NOMO-1 (cell line): ENCODE measurements around the gene TNFSF9.
"Not testable (repeated sequence)": the region's sequence is repeated elsewhere in the genome, so short reads cannot be mapped to it uniquely, and the experiment has no call there.

Experiments used
- DNase-seq, 2 experiments: peaks; one replicate each; lab custom pipeline; 2025; ENCODE audit not compliant: unreplicated experiment in 2 of 2; lab: John Stamatoyannopoulos, UW

Gene TNFSF9

GRCh38 chr19:6570764-6571163 is 39.9 kb downstream of the TNFSF9 start:
- no peak for DNase-seq

- no peak for DNase-seq
These were observed 40.3 kb downstream of the TNFSF9 start for GRCh38 chr19:6571167-6571566.

GRCh38 chr19:6572217-6572616 is 41.4 kb downstream of the TNFSF9 start:
- peak; percentile 93 to 95 for DNase-seq

GRCh38 chr19:6573350-6573749 is 42.5 kb downstream of the TNFSF9 start:
- DNase-seq: no peak

- no peak for DNase-seq
These were observed 46.1 kb downstream of the TNFSF9 start for GRCh38 chr19:6576869-6577475.

GRCh38 chr19:6577476-6578125 is 46.8 kb downstream of the TNFSF9 start:
- DNase-seq: peak; percentile 91 to 98

- DNase-seq: peak; percentile 64 to 78
These were observed 48.8 kb downstream of the TNFSF9 start for GRCh38 chr19:6579450-6580178.

GRCh38 chr19:6580313-6580712 is 49.5 kb downstream of the TNFSF9 start:
- DNase-seq: peak in 1 of 2 experiments; percentile 41

GRCh38 chr19:6582515-6583484 is 52.0 kb downstream of the TNFSF9 start:
- not testable (repeated sequence) for DNase-seq
